Gastroesophageal sphincter (tissue), 4 donors: ENCODE measurements around the gene DNAH17. TPM values are rescaled to one million over a fixed set of nuclear protein-coding genes. Genes with fewer than 3 reads are reported as not detected.

Experiments
- ATAC-seq: fragments of 150-250 bp; one replicate; pipeline ENCODE4 v1.9.1; 2016; ENCODE audit warnings: mild to moderate bottlenecking, moderate library complexity
- H3K27ac ChIP-seq, 4 donors: fragments of 200-600 bp; sonication (generic) in 3 of 4; 1 replicate in 3 of 4; 2 replicates in 1 of 4; pipeline ENCODE4 v1.5.1; 2016 to 2019
- H3K27me3 ChIP-seq: fragments of 200-600 bp; sonication (generic); one replicate; pipeline ENCODE4 v1.5.1; 2019
- H3K36me3 ChIP-seq, 2 donors: fragments of 200-600 bp; sonication (generic); one replicate each; pipeline ENCODE4 v1.5.1; 2019; ENCODE audit warnings: control low read depth in 1 of 2
- H3K4me1 ChIP-seq, 3 donors: fragments of 200-600 bp; sonication (generic); 1 replicate in 2 of 3; 2 replicates in 1 of 3; pipeline ENCODE4 v1.5.1; 2016 to 2019; ENCODE audit warnings: control low read depth in 2 of 3
- H3K4me3 ChIP-seq, 2 donors: fragments of 200-600 bp; sonication (generic); one replicate each; pipeline ENCODE4 v1.5.1; 2019; ENCODE audit warnings: mild to moderate bottlenecking in 1 of 2, moderate library complexity in 1 of 2
- H3K9me3 ChIP-seq, 3 donors: fragments of 200-600 bp; sonication (generic); one replicate each; pipeline ENCODE4 v1.5.1; 2017 to 2019; ENCODE audit warnings: control low read depth in 2 of 3
- EP300 ChIP-seq: sonication (generic); formaldehyde crosslinking; IDR thresholded peaks from one replicate; pipeline ENCODE4 v1.6.1; 2017; ENCODE audit warnings: antibody characterized with exemption, mild to moderate bottlenecking
- POLR2A ChIP-seq, 2 donors: fragments of 450-650 bp; IDR thresholded peaks; one replicate each; pipeline ENCODE4 v1.6.1; 2017; ENCODE audit warnings: antibody characterized with exemption in 2 of 2, mild to moderate bottlenecking in 2 of 2, moderate library complexity in 1 of 2
- POLR2AphosphoS5 ChIP-seq: sonication (generic); formaldehyde crosslinking; IDR thresholded peaks from one replicate; pipeline ENCODE4 v1.6.1; 2017; ENCODE audit warnings: antibody characterized with exemption
- WGBS, 2 donors: methylation state at CpG; one replicate each; pipeline ENCODE4 v1.1.5; 2018; ENCODE audit warnings: low coverage in 1 of 2; 5-methylcytosine and 5-hydroxymethylcytosine counted together
- total RNA-seq, 4 donors: library from RNA; depleted of rRNA; stranded (reverse); fragments of >200 nt; gene quantifications; one replicate each; pipeline ENCODE4 v1.1.0, GENCODE V29; 2016
- TF ChIP-seq, protein P1 (sequence below), 4 experiments: fragments of 200-600 bp in 2 of 4; fragments of 450-650 bp in 2 of 4; sonication (generic) in 1 of 4; IDR thresholded peaks; one replicate each; pipeline ENCODE4 v1.5.1; 2017 to 2019; ENCODE audit warnings: antibody characterized with exemption in 4 of 4, mild to moderate bottlenecking in 2 of 4, moderate library complexity in 2 of 4

Gene DNAH17
- total RNA-seq, 4 donors from 2014 or later: 0.15 TPM; not detected in 3

DNA sequence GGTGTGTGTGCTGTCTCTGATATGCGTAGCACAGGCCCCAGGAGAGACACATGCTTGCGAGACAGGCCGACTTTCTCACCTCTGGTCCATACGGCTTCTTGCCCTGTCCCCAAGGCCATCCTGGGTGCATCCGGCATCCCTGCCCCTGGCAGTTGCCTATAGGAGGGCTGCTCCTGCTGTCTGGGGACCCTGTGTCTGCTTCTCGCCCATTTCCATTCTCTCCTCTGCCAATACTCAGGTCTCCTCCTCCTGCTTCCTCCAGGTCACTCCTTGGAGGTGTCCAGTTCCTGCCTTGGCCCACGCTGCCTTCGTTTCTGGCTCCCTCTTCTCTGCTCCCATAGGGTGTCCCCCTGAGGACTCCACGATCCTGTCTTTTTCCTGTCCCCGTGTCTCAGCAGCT, 89.0 kb downstream of the DNAH17 start:
- Histone ChIP-seq H3K36me3 (no peaks in the 10 kb centered on the region), H3K4me3 (no peak overlapping the region), H3K4me1 (peaks cover 0 to 12% (median 0%) of the 10 kb centered on the region in 3 donors), H3K27ac (no peak overlapping the region), H3K27me3 (peaks cover 15% of the 10 kb centered on the region), H3K9me3 (no peaks in the 10 kb centered on the region)
- TF ChIP-seq, protein P1, sequence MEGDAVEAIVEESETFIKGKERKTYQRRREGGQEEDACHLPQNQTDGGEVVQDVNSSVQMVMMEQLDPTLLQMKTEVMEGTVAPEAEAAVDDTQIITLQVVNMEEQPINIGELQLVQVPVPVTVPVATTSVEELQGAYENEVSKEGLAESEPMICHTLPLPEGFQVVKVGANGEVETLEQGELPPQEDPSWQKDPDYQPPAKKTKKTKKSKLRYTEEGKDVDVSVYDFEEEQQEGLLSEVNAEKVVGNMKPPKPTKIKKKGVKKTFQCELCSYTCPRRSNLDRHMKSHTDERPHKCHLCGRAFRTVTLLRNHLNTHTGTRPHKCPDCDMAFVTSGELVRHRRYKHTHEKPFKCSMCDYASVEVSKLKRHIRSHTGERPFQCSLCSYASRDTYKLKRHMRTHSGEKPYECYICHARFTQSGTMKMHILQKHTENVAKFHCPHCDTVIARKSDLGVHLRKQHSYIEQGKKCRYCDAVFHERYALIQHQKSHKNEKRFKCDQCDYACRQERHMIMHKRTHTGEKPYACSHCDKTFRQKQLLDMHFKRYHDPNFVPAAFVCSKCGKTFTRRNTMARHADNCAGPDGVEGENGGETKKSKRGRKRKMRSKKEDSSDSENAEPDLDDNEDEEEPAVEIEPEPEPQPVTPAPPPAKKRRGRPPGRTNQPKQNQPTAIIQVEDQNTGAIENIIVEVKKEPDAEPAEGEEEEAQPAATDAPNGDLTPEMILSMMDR (IDR thresholded peaks at IDR 0.05): no peak
- no peak for TF ChIP-seq EP300
- no peak for TF ChIP-seq POLR2A (IDR thresholded peaks at IDR 0.05)
- TF ChIP-seq POLR2AphosphoS5: no peak
- WGBS, 2 donors: 71 to 85% methylated on average over 5 to 9 of the region's 10 CpGs
- ATAC-seq: no peak

- TF ChIP-seq POLR2A (IDR thresholded peaks at IDR 0.05): no peak
- TF ChIP-seq POLR2AphosphoS5: no peak
- no peak for TF ChIP-seq EP300
- TF ChIP-seq, protein P1 (IDR thresholded peaks at IDR 0.05): no peak
- 55 to 81% methylated on average over 3 to 4 of the region's 13 CpGs for WGBS, 2 donors
- no peak for ATAC-seq
These were observed 90.1 kb downstream of the DNAH17 start for GRCh38 chr17:78486946-78487680.

DNA sequence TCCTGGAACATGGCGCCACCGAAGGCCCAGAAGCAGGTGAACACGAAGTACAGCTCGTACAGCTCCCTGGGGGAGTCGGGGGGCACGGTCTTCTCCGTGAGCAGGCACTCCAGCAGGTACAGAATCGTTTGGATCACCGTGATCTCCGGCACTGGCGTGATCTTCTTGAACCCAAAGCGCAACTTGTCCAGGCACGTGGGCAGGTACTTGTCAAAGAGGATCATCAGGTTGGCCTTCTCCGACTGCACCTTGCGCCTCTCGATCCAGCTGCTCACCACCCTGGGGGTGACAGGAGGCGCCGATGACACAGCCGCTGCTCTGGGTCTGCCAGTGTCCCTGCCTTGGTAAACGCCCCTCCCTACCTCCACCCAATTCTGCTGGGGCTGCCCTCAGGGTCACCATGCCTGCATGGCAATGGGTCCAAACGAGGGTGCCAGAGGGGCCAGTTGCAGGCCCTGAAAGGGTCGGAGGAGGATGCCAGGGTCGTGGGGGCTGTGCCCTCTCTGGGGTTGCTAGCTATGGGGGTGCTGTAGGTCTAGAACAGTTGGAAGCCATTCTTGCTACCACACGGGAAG, 90.9 kb downstream of the DNAH17 start:
- Histone ChIP-seq H3K27ac (no peak overlapping the region), H3K4me1 (peaks cover 0 to 12% (median 0%) of the 10 kb centered on the region in 3 donors), H3K9me3 (no peaks in the 10 kb centered on the region), H3K36me3 (no peaks in the 10 kb centered on the region), H3K27me3 (peaks cover 29% of the 10 kb centered on the region), H3K4me3 (no peak overlapping the region)
- WGBS, 2 donors: 83 to 93% methylated on average over 1 to 3 of the region's 24 CpGs
- no peak for ATAC-seq
- no peak for TF ChIP-seq POLR2AphosphoS5
- TF ChIP-seq POLR2A (IDR thresholded peaks at IDR 0.05): no peak
- no peak for TF ChIP-seq EP300
- TF ChIP-seq, protein P1 (IDR thresholded peaks at IDR 0.05): no peak

More at GRCh38 chr17:78486946-78487680, 90.1 kb downstream of the DNAH17 start:
- Histone ChIP-seq H3K27ac (no peak overlapping the region), H3K36me3 (no peaks in the 10 kb centered on the region), H3K4me1 (peaks cover 0 to 12% (median 0%) of the 10 kb centered on the region in 3 donors), H3K4me3 (no peak overlapping the region), H3K27me3 (peaks cover 24% of the 10 kb centered on the region), H3K9me3 (no peaks in the 10 kb centered on the region)

DNA sequence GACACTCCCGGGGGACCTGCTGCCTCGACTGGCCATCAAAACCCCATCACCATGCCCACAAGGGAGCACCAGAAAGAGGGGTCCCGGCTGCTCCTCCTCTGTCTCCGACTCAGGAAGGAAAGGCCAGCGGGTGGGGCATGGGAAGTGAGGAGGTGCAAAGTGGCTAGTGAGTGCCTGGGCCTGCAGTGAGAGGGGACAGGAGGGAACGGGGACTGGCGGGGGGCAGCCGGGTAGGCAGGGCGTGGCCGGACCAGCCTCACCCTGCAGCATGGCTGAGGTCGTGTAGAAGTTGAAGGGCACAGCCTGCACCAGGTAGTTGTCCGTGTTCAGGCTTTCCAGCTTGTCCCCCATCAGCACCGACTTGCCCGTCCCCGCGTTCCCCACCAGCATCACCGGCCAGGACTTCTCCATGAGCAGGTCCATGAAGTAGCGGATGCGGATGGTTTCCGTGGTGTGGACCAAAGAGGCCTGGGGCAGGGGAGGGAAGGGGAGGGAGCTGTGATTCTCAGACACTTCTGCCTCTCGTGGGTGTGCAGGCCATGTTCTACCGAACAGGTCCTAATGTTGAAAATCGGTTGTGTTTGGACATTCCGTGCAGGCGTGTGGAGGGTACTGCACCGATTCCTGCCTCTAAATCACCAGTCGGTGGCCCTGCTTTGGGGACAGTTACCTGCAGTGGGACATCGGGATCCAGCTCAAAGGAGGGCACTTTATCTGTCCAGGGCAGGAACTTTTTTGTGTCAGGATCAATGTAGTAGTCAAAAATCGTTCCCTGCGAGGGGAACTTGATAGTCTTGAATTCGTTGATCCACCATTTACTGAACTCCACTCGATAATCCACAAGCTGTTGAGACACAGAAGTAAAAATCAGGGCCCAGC, 91.7 kb downstream of the DNAH17 start:
- H3K9me3 ChIP-seq: no peaks in the 10 kb centered on the region
- no peak overlapping the region for H3K27ac ChIP-seq
- no peak overlapping the region for H3K4me3 ChIP-seq
- peaks cover 35% of the 10 kb centered on the region for H3K27me3 ChIP-seq
- no peak for ATAC-seq
- no peak for TF ChIP-seq POLR2AphosphoS5
- no peak for TF ChIP-seq POLR2A (IDR thresholded peaks at IDR 0.05)
- TF ChIP-seq, protein P1 (IDR thresholded peaks at IDR 0.05): no peak
- no peak for TF ChIP-seq EP300
- WGBS, 2 donors: 86 to 98% methylated on average over 7 to 9 of the region's 32 CpGs
- H3K36me3 ChIP-seq: no peaks in the 10 kb centered on the region
- peaks cover 0 to 12% (median 0%) of the 10 kb centered on the region in 3 donors for H3K4me1 ChIP-seq
